HepG2 (cell line): Measurements from ENCODE around the gene CXCR5. TPM values are rescaled to one million over a fixed set of nuclear protein-coding genes. Genes with fewer than 3 reads are reported as not detected.

Experiments used
- AGO2 ChIP-seq: fragments of 200-400 bp; formaldehyde crosslinking; optimal IDR thresholded peaks from 2 replicates; pipeline ENCODE3; 2017; ENCODE audit warnings: mild to moderate bottlenecking, low read depth, low read length, moderate library complexity
- ESRRA ChIP-seq: sonication (generic); formaldehyde crosslinking; IDR thresholded peaks from 2 replicates; pipeline ENCODE4 v1.5.1; 2020; ENCODE audit warnings: mild to moderate bottlenecking, low read depth, missing genetic modification reagents
- ETV6 ChIP-seq: sonication (generic); formaldehyde crosslinking; conservative IDR thresholded peaks from 2 replicates; pipeline ENCODE4 v1.4.0; 2020; ENCODE audit warnings: missing genetic modification reagents
- HIC2 ChIP-seq: sonication (generic); formaldehyde crosslinking; IDR thresholded peaks from 2 replicates; pipeline ENCODE4 v1.9.0; 2022; ENCODE audit warnings: low read depth, missing genetic modification reagents
- NFE2L2 ChIP-seq: fragments of 150-350 bp; IDR thresholded peaks from 2 replicates; pipeline ENCODE4 v1.6.1; 2014; ENCODE audit warnings: low read length
- PAX8 ChIP-seq: sonication (generic); formaldehyde crosslinking; IDR thresholded peaks from 2 replicates; pipeline ENCODE4 v1.8.0; 2022; ENCODE audit warnings: mild to moderate bottlenecking, missing genetic modification reagents, borderline replicate concordance
- PRDM10 ChIP-seq: sonication (generic); formaldehyde crosslinking; IDR thresholded peaks from 2 replicates; pipeline ENCODE4 v1.4.0; 2020; ENCODE audit warnings: low read depth, missing genetic modification reagents
- SMARCE1 ChIP-seq: fragments of 450-650 bp; IDR thresholded peaks from 2 replicates; pipeline ENCODE4 v1.6.1; 2017; ENCODE audit warnings: borderline replicate concordance
- SSRP1 ChIP-seq: IDR thresholded peaks from 2 replicates; pipeline ENCODE4 v1.6.1; 2016; ENCODE audit warnings: control low read depth
- ZFX ChIP-seq: sonication (generic); formaldehyde crosslinking; IDR thresholded peaks from 2 replicates; pipeline ENCODE4 v1.4.0; 2020; ENCODE audit warnings: mild to moderate bottlenecking, low read depth, missing genetic modification reagents, moderate library complexity
- ZNF136 ChIP-seq: sonication (generic); formaldehyde crosslinking; IDR thresholded peaks from 2 replicates; pipeline ENCODE4 v1.8.1; 2022; ENCODE audit warnings: low read depth, mild to moderate bottlenecking, moderate library complexity, missing genetic modification reagents
- ZNF282 ChIP-seq: fragments of 450-650 bp; IDR thresholded peaks from 2 replicates; pipeline ENCODE4 v1.6.1; 2018; ENCODE audit not compliant: partially characterized antibody
- ZNF563 ChIP-seq: sonication (generic); formaldehyde crosslinking; IDR thresholded peaks from 2 replicates; pipeline ENCODE4 v1.8.0; 2022; ENCODE audit warnings: mild to moderate bottlenecking, moderate library complexity, missing genetic modification reagents
- ZNF619 ChIP-seq: sonication (generic); formaldehyde crosslinking; IDR thresholded peaks from 2 replicates; pipeline ENCODE4 v1.4.0; 2020; ENCODE audit warnings: mild to moderate bottlenecking, missing genetic modification reagents
- ZNF790 ChIP-seq: sonication (generic); formaldehyde crosslinking; IDR thresholded peaks from 2 replicates; pipeline ENCODE4 v1.8.0; 2022; ENCODE audit warnings: missing genetic modification reagents, mild to moderate bottlenecking, borderline replicate concordance
- polyA plus RNA-seq, 8 experiments: library from polyadenylated mRNA; depleted of rRNA in 3 of 8; stranded (reverse) in 7 of 8; unstranded in 1 of 8; fragments of >200 nt; fragmentation: Illumina TruSeq in 4 of 8; extraction: Trizol in 4 of 8; gene quantifications; 2 replicates each; pipeline versions ENCODE4 v1.2.1 to v1.2.3, GENCODE V29; 2011 to 2016; ENCODE audit warnings: low read depth in 4 of 8, missing spikeins in 1 of 8, mixed read lengths in 1 of 8; ENCODE audit not compliant: insufficient read depth in 1 of 8
- total RNA-seq, 5 experiments: library from RNA; depleted of rRNA; stranded (reverse); fragments of >200 nt; fragmentation: Illumina TruSeq; extraction: Trizol; gene quantifications; 2 replicates each; pipeline ENCODE4 v1.2.3, GENCODE V29; 2016; ENCODE audit warnings: low read depth in 1 of 5
- TF ChIP-seq, protein P1 (sequence below): sonication (generic); formaldehyde crosslinking; IDR thresholded peaks from 2 replicates; pipeline ENCODE4 v1.4.0; 2020; ENCODE audit warnings: missing genetic modification reagents
- TF ChIP-seq, protein P2 (sequence below): sonication (generic); formaldehyde crosslinking; IDR thresholded peaks from 2 replicates; pipeline ENCODE4 v1.8.0; 2022; ENCODE audit warnings: missing genetic modification reagents, mild to moderate bottlenecking, inconsistent platforms, borderline replicate concordance
- TF ChIP-seq, protein P3 (sequence below): sonication (generic); formaldehyde crosslinking; conservative IDR thresholded peaks from 2 replicates; pipeline ENCODE4 v1.8.0; 2022; ENCODE audit warnings: low read depth, missing genetic modification reagents

Gene CXCR5
- total and polyA plus RNA-seq, 2 of the 13 experiments (the other 11 are each of a cell fraction or from before 2014, with no cell fraction given): not detected

DNA sequence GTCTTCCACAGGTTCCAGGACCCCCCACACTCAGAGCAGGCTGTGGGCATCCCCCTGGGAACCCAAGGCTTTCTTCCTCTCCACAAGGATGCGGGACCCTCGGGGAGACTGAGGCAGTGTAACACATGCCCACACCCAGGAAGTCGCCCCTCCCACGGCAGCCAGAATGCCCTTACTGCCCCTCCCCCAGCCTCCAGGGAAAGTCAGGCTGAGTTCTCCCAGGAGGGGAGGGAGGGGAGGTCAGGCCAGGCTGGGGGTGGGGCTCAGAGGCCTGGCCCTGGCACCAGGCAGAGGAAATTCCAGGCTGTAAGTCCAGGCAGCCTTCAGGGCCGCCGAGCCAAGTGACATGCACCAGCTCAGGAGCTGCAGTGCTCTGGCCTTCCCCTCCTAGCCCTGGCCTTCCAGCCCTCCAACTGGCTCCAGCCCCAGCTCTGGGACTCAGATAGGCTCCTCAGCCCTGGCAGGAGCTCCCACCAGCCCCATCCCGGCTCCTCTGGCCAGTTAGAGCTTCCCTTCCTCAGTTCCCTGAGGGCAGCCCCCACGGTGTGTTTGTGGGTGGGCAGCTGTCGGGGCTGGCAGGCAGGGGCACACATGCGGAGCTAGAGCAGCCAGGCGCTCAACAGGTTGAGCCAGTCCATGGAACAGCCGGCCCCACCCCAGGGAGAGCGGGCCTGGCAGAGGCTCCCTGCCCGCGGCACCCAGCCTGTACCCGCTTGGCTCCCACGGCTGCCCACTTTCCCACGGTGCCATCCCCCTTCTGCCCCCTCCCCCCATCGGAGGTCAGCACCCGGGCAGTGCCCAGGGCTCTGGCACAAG, 38.4 kb downstream of the CXCR5 start (continued):
- TF ChIP-seq, protein P1, sequence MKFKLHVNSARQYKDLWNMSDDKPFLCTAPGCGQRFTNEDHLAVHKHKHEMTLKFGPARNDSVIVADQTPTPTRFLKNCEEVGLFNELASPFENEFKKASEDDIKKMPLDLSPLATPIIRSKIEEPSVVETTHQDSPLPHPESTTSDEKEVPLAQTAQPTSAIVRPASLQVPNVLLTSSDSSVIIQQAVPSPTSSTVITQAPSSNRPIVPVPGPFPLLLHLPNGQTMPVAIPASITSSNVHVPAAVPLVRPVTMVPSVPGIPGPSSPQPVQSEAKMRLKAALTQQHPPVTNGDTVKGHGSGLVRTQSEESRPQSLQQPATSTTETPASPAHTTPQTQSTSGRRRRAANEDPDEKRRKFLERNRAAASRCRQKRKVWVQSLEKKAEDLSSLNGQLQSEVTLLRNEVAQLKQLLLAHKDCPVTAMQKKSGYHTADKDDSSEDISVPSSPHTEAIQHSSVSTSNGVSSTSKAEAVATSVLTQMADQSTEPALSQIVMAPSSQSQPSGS (CRISPR knock-in tag): no peak
- TF ChIP-seq SMARCE1: no peak
- TF ChIP-seq ETV6: no peak
- TF ChIP-seq NFE2L2: no peak
- no peak for TF ChIP-seq ZNF563
- no peak for TF ChIP-seq PRDM10 (CRISPR knock-in tag)
- TF ChIP-seq ZFX (CRISPR knock-in tag): peak; percentile 77
- TF ChIP-seq ZNF619 (CRISPR knock-in tag): no peak
- TF ChIP-seq PAX8: no peak
- TF ChIP-seq, protein P2, sequence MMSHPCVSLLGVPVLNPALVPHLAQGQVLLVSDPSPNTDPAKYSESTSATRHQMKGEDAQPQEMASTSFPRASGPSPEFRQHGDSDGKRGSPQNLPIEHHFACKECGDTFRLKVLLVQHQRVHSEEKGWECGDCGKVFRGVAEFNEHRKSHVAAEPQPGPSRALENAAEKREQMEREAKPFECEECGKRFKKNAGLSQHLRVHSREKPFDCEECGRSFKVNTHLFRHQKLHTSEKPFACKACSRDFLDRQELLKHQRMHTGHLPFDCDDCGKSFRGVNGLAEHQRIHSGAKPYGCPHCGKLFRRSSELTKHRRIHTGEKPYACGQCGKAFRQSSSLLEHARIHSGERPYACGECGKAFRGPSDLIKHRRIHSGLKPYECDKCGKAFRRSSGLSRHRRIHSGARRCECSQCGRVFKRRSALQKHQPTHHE (CRISPR knock-in tag): no peak
- TF ChIP-seq ZNF282: no peak
- no peak for TF ChIP-seq ESRRA
- TF ChIP-seq ZNF136: no peak
- no peak for TF ChIP-seq ZNF790 (CRISPR knock-in tag)
- no peak for TF ChIP-seq SSRP1 (CRISPR knock-in tag)
- TF ChIP-seq, protein P3, sequence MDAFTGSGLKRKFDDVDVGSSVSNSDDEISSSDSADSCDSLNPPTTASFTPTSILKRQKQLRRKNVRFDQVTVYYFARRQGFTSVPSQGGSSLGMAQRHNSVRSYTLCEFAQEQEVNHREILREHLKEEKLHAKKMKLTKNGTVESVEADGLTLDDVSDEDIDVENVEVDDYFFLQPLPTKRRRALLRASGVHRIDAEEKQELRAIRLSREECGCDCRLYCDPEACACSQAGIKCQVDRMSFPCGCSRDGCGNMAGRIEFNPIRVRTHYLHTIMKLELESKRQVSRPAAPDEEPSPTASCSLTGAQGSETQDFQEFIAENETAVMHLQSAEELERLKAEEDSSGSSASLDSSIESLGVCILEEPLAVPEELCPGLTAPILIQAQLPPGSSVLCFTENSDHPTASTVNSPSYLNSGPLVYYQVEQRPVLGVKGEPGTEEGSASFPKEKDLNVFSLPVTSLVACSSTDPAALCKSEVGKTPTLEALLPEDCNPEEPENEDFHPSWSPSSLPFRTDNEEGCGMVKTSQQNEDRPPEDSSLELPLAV (CRISPR knock-in tag): no peak
- peak; percentile 85 for TF ChIP-seq HIC2 (CRISPR knock-in tag)
- no peak for TF ChIP-seq AGO2
